Measurements from ENCODE around the gene FRMD5.
A peak's percentile ranks its signal among the peaks of the same experiment; 100 is the strongest.

Gene FRMD5

DNA sequence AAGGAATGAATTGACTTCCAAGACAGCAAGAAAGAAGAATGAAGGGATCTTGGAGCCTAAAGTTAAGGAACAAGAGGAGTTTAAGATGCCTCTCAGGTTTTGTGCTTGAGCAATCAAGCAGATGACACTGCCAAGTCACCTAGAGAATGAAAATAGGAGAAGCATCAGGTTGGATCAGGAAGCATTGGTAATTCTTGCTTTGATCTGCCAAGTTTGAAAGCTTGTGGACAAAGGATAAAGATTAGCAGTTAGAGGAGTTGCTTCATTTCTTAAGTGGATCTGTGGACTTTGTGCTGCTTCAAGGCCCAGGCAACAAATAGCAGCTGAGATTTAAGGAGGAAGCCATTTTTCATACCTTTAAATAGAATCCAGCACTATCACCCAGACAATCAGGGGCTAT, 35.6 kb downstream of the FRMD5 start:
- no peak for DNase-seq

DNA sequence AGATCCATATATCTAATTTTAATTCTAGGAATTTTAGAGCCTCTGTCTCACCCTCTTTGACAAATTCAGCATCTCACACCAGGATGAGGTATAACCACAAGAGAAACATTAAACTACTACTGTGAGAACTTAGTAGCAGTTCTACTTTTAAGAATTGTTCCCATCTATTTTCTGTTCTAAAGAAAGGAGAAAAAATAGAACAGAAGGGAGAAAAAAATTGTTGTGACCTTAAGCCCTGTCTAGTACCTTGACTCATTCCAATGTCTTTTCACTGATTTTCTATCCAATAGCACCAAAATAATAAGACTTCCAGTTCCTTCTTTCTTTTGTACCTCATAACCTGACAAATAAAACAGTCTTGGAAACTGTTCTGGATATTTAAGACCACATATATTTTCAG, 37.0 kb downstream of the FRMD5 start:
- DNase-seq: no peak

DNA sequence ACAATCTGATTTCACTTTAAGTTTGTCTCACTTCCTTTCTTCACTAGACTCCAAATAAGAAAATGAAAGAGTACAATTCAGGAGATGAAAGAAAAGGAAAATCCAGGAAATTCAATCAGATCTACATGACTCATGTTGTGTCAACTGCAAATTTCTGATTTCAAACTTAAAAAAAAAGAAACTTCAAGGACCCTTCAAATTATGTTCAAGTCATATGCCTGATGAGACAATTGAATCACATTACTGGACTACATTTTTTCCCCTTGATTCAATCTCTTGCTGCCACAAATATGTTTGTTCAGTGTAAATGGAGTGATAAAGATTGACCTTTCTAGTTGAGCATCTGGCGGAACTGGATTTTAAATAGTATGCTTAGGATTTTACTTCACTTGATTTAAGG, 37.4 kb downstream of the FRMD5 start:
- peak in 2 of 3 experiments; percentile 8 to 36 for DNase-seq

DNA sequence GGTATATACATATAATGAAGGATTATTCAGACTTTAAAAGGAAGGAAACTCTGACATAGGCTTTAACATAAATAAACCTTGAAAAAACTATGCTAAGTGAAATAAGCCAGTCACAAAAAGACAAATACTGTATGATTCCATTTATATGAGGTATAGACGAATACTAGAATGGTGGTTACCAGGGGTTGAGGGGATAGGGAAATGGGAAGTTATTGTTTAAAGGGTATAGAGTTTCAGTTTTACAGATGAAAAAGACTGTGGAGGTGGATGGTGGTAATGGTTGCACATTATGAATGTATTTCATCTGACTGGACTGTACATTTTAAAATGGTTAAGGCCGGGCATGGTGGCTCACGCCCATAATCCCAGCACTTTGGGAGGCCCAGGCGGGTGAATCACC, 41.7 kb downstream of the FRMD5 start:
- DNase-seq: no peak

DNA sequence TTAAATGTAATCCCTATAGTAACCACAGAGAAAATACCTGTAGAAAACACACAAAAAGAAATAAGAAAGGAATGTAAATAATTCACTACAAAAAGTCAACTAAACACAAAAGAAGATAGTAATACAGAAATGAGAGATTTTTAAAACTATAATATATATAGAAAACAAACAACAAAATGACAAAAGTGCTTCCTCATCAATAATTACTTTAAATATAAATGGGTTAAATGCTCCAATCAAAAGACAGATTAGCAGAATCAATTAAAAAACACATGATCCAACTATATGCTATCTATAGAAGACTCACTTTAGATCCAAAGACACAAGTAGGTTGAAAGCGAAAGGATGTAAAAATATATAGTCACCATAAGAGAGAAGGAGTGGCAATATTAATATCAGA, 45.8 kb downstream of the FRMD5 start:
- no peak for DNase-seq

DNA sequence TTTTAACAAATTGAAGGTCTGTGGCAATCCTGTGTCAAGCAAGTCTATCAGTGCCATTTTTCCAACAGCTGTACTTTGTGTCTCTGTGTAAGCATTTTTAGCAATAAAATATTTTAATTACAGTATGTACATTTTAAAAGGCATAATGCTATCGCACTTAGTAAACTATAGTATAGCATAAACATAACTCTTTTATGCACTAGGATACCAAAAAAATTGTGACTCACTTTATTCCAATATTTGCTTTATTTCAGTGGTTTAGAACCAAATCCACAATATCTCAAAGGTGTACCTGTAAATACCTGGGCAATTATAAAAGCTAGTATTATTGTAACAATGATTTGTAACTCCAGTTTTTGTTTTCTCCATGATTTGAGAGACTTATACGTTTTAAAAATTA, 46.5 kb downstream of the FRMD5 start:
- DNase-seq: no peak

DNA sequence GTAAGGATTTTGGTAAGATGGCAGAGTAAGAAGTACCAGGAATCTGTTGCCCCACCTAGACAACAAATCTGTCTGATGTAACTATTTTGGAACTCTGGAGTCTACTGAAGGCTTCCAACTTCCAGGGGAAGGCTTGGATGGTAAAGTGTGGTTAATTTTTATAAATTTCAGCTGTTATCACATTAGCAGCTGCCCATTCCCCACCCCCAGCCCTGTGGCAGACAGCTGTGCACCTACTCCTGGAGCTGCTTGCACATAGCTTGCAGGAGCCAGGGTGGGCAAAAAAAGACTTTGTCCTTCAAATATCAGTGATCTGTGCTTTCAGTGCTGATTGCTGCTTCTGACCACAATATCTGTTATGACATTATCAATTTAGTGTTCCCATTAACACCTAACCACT, 47.4 kb downstream of the FRMD5 start:
- DNase-seq: no peak

DNA sequence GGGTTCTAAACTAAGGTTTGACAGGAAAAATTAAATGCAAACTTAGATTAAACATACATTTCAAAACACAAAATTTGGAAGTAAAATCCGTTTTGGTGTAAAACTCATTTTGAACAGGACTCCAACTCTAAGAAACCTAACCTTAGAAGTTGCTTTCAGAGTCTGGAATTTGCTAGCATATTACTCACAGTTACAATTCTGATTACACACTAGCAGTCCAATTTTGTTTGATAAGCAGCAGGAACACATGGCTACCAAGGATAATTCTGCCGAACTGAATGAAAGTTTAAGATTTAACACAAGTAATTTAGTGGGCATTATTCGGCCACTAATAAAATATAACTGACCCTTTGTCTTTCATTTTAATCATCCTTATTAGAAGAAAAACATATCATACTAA, 49.6 kb downstream of the FRMD5 start:
- no peak for DNase-seq

DNA sequence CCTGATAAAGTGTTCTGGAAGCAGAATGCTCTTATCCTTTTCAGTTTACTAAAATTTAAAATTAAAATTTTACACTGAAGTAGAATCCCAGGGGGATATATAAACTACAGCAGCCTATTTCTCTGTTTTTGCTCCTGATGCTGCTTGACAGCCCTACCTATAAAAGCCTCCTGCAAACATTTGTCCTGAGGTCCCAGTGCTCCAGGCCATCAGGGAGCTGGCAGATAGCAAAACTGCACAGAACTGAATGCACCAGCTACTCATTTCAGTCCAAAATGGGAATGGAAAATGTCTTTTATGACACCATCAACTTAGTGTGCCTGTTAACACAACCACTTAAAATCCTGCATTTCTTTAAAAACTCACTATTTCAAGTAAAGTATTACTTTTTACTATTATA, 50.1 kb downstream of the FRMD5 start:
- no peak for DNase-seq

DNA sequence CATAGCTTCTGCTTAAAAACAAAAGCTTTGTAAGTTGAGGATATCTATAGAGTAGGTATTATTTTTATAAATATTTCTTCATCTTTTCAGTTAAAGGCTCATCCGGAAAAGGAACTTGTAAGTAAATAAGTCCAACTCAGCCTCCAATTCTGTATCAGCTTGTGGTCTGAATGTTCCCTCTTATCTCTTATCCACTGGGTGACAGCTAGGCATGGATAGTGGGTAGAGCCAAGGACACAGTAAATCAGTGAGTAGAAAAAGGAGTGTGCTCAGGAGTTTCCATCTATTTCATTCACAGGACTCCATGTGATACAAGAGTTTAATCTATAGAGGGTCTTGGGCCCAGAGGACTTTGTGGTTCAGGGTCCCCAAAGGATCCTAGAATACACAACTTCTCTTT, 50.9 kb downstream of the FRMD5 start:
- no peak for DNase-seq

DNA sequence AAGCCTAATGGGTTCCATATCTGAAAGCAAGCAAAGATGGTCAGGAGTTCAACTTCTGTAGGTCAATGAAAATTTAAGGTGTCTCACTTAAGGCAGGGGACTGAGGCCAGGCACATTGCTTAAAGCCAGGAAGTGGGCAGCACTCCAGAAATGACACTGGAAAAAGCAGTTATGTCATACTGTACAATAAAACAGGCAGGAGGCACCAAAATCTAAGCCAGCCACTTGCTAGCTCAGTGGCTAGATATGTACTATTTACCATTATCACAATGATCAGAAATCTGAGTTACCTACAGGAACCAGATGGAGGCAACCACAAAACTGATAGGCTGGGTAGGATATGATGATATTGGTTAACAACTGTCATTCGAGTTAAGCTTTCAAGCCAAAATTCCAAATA, 57.3 kb downstream of the FRMD5 start:
- no peak for DNase-seq

DNA sequence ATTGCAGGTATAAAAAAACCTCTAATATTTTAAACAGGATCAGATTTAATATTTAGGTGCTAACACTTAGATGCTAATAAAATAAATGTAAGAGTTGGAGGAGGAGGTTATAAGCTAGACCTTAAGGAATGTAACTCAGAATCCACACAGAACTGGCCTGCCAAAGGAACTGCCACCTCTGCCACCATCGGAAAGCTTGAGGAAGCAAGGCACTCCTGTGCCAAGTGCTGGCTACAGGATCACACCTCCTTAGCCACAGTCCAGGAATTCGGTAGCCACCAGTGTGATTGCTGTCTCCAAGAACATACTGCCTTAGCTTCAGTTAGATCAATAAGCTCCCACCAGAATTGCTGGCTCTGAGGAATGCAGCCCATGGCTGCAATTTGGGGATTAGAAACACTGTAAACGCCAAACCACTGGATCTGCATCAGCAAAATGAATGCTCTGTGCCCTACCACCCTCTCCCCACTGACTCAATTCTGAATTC, 58.0 kb downstream of the FRMD5 start:
- DNase-seq: no peak

DNA sequence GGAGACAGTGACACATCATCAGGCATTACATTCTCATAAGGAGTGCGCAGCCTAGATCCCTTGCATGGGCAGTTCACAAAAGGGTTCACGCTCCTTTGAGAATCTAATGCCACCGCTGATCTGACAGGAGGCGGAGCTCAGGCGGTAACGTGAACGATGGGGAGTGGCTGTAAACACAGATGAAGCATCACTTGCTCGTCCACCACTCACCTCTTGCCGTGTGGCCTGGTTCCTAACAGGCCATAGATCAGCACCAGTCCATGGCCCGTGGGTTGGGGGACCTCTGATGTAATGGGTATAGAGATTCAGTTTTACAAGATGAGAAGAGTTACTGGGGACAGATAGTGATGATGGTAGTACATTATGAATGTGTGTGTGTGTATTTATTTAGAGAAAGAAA, 63.0 kb downstream of the FRMD5 start:
- no peak for DNase-seq

DNA sequence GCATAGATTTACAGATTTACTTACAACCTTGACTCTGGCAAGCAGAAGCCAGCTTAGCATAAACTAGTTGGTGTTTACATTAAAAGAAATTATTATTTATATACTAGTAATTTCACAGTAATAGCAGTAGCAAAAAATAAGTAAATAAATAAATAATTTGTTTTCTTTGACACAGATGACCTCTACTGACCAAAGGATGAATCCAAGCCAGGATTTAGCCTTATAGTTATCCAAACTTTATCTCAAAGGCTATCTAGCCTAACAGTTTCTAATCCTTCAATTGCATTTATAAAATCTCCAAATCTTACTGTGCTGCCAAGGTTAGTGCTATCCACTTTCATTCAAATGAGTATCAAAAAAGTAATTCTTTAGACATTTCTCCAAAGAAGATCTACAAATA, 64.3 kb downstream of the FRMD5 start:
- no peak for DNase-seq

DNA sequence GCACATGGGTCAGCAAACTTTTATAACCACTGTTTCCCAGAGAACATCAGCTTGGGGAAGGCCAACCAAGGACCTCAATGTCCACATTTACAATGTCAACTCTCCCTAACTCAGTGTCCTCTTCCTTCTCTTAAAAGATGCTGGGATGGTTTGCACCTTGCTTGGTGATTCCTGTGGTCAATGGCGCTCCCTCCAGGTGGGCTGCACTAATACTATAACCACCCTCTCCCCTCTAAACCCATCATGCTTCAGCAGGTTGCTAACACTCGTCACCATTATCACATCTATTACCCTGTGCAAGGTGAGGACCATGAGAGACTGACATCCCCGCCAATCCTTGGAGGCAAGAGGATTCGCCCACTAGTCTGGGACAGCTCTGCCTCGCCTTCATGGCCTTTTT, 65.2 kb downstream of the FRMD5 start:
- no peak for DNase-seq

DNA sequence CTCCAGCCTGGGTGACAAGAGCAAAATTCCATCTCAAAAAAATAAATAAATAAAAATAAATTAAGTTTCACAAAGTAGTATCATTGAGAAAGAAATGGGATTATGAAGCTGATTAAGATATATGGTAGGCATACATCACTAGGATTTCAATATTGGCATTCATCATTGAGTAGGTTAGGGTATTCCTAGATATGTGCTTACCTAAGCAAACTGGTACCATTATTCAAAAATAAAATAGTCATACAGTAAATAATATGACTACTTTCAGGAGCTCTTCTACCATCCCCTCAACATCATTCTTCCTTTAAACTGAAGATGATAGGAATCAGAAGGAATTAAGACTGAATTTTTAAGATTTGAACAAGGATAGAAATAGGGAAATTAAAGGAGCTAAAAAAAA, 66.6 kb downstream of the FRMD5 start:
- no peak for DNase-seq

DNA sequence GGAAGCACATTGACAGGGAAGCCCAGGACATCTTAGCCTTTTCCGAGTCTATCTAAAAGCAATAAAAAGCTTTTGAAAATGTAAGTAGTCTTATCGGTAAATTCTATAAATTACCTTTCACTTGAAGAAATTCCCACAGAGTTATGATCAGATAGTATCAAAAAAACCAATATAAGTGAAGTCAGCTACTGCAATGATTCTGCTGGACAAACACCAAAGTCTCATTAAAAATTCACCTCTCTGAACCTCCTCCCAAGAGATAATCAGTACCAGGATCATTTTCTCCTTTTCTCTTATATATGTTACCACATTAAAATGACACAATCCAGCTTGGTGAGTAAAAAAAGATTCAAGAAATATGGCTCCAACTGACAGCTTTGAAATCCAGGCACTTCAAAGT, 69.2 kb downstream of the FRMD5 start:
- no peak for DNase-seq

DNA sequence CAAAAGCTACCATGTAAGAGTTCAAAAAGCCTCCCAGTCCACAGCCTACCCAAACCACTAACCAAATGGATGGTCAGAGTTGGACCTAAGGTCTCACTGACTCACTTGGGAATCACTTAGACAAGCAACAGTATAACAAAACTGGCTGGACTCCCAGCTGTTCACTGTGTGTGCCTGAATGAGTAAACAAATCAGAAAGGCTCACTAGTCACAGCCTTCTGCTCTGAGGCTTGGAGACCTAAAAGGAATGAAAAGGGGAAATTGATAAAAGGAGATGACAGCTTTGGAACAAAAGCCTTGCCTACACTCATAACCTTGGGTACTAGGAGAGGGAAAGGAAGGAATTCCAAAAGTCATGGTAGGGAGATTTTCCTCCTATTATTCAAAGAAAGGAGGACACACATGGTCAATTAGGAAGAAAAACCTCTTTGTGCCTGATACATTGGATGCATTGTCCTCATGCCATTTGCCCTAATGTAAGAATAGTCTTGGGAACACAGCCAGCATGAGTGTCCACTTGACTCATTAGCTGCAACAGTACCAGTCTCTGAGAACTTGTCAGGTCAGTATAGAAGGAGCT, 92.3 kb downstream of the FRMD5 start:
- peak in 2 of 3 experiments; percentile 11 to 60 for DNase-seq

DNA sequence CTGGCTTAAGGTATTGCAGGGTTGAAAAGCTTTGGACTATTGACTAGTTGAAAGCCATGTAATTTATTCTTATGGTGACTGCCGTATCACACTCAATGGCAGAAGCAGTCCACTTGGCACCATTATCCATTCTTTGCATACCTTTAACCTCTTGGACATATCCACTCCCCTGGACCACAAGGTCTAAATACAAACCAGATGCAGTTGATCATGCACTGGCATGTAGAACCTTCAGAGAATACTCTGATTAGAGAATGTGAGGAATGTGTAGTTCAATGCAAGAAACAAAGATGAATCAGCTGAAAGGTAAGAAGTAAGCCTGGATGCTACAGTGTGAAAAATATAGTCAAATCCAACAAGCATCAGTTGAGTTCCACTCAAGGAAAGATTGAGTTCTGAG, 93.1 kb downstream of the FRMD5 start:
- DNase-seq: no peak

DNA sequence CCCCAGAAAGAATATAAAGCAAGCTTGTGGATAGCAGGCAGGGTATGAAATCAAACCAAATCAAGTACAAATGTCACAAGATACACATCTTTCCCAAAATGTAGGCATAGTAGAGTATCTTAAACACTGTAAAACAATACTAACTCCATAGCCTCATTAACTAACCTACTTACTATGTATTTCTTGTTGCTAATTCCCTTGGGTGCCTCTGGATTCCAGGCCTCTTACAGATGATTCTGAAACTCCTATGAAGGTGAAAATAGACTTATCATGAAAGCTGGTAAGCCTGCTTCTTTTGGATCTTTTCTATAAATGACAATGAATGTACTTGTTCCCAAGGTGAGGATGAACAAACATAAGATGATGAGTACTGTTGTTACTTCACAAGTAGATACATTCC, 93.8 kb downstream of the FRMD5 start:
- DNase-seq: no peak

DNA sequence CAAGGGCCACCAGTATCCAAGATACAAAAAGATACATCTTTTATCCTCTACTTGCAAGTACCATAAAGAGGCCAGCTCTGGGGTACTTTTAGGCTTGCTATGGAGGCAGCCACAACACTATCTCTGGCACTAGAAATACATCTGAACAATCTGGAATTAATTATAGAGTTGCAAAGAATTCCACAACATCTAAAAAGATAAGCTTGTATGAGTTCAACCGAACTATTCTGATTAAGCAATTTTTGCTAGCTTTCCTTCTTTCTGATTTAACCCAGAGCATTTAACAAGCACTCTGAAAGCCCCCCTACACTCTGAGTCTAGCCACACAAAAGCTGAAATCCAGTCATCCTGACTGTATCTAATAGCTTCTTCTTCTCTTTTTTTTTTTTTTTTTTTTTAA, 95.4 kb downstream of the FRMD5 start:
- DNase-seq: no peak

DNA sequence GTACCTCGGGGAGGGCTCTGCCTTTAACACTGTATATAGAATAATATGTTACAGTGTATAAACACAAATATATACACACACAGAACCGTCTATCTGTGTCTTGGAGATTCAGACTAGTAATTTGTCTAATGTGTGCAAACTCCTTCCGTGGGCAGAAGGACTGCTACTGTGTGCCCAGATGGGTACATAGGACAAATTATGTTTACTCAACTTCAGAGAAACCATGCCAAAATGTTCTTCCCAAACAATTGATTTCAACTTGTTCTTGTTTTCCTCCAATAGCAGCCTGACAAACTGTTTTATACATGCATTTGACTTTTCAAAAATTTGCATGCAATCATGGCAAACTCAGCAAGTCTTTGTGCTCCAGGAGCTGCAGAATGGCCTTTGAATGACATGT, 97.5 kb downstream of the FRMD5 start:
- no peak for DNase-seq

DNA sequence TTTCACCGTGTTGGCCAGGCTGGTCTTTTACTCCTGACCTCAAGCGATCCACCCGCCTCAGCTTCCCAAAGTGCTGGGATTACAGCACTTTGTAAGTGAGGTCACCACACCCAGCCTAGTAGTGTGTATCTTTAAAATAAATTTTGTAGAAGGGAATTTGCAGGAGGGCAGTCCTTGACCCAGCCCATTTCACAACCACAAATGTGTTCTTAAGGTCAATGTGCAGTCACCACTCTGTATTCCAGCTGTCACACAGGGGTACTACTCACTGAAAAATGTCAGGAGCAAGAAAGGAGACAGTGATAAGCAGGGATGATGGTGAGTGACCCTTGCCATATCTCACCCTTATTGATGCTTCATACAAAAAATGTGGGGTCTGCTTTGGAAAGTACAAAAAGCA, 98.5 kb downstream of the FRMD5 start:
- DNase-seq: no peak

DNA sequence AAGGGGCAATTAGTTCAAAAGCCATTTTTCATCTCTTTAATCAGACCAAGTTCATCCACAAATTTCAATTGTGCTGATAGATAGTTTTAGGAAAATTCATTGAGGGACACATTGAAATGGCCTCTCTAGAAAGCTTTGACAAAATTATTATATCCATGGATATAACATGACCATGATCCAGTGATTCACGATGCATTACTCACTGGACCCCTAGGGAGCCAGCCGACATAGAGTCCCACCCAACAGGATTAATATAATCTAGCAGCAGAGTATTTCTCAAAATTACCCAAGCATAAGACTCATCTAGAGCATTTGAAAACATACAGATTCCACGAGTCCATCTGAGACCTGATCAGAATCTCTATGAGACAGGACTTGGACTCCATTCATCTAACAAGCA, 100.3 kb downstream of the FRMD5 start:
- no peak for DNase-seq

DNA sequence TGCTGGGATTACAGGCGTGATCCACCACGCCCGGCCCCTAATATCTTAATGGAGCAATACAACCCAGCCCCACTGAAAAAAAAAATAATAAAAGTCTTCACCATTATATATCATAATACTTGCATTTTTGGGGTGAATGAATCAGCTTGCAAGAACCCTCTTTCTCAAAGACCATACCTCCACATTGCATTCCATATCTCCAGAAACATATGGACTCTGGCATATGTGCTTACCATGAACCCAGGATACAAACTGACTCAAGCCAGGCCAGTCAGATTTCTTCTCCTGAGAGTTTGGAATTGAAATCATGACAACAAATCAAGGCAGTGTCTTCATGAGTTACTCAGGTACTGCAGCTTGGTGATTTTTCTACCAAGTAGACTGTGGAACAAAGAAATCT, 101.2 kb downstream of the FRMD5 start:
- DNase-seq: no peak

DNA sequence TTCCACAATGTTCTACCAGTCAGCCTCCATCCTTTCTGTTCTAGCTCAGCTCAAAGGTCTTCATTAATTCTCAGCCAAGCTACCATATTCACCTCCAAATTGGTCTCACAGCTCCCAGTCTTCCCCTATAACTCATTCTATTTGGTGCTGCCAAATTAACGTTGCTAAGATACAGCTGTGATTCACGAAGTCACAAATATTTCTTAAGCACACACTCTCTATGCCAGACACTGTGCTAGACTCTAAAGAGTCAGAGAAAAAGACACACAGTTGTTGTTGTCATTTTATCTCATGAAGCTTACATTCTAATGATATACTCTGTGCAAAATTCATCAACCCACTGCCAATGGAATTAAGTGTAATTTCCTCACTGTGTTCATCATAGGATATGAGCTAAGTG, 102.8 kb downstream of the FRMD5 start:
- DNase-seq: peak in 2 of 3 experiments; percentile 1 to 2
